Transverse colon (tissue), 4 donors: ENCODE measurements around the gene TDRD1.

Experiments used
- CTCF ChIP-seq, 5 experiments: fragments of 200-600 bp in 3 of 5; fragments of 450-650 bp in 2 of 5; sonication (generic) in 3 of 5; IDR thresholded peaks; 1 replicate in 2 of 5; 2 replicates in 3 of 5; pipeline ENCODE4 v1.5.1; 2016 to 2017; ENCODE audit warnings: antibody characterized with exemption in 5 of 5, inconsistent platforms in 3 of 5, mild to moderate bottlenecking in 2 of 5, moderate library complexity in 1 of 5
- POLR2A ChIP-seq: fragments of 450-650 bp; IDR thresholded peaks from one replicate; pipeline ENCODE4 v1.6.1; 2016; ENCODE audit warnings: antibody characterized with exemption, mild to moderate bottlenecking, moderate library complexity
- POLR2AphosphoS5 ChIP-seq, 3 donors: sonication (generic); formaldehyde crosslinking; IDR thresholded peaks; one replicate each; pipeline ENCODE4 v1.6.1; 2016; ENCODE audit warnings: antibody characterized with exemption in 3 of 3

GRCh38 chr10:114188001-114188400 lies 8.8 kb downstream of the TDRD1 start:
- TF ChIP-seq CTCF (IDR thresholded peaks at IDR 0.05) (no peak), POLR2AphosphoS5 (IDR thresholded peaks at IDR 0.05) (no peak), POLR2A (no peak)
